GM12878 (cell line): Measurements from ENCODE around the gene IL1RAPL1. TPM values are rescaled to one million over a fixed set of nuclear protein-coding genes. Genes with fewer than 3 reads are reported as not detected.

ENCODE experiments used
- ATAC-seq: fragments of 200-7000 bp; cut with Tn5 transposase; 3 replicates; pipeline ENCODE4 v1.9.1; 2020; ENCODE audit warnings: mild to moderate bottlenecking, moderate library complexity
- BruUV-seq: library from RNA; stranded (reverse); fragments of 400-500 nt; replicated peaks from 2 replicates; lab custom pipeline; 2021; lab: Mats Ljungman, UMichigan
- CTCF ChIA-PET: fragments of 300-600 bp; sonication (Branson Sonifier 250); formaldehyde crosslinking; extraction: SDS; loops from one replicate; lab custom pipeline; 2021; ENCODE audit warnings: inconsistent platforms; lab: Yijun Ruan, JAX
- POLR2A ChIA-PET: fragments of 350-600 bp; formaldehyde crosslinking; extraction: SDS; loops from one replicate; lab custom pipeline; 2021; ENCODE audit warnings: inconsistent platforms; lab: Charles Lee
- RAD21 ChIA-PET: fragments of 300-600 bp; sonication (Branson Sonifier 250); formaldehyde crosslinking; loops from one replicate; lab custom pipeline; 2023; ENCODE audit warnings: antibody characterized with exemption; ENCODE audit not compliant: unreplicated experiment; lab: Charles Lee
- SMC1A ChIA-PET: fragments of 300-600 bp; sonication (Branson Sonifier 250); formaldehyde crosslinking; loops from one replicate; lab custom pipeline; 2023; ENCODE audit not compliant: unreplicated experiment, uncharacterized antibody; lab: Charles Lee
- DNase-seq: peaks from one replicate; pipeline ENCODE4 v3.0.0-alpha.2; 2011; ENCODE audit warnings: low read depth, low spot score
- FAIRE-seq: peaks from 3 replicates; lab custom pipeline; 2011; peaks lifted over from hg19 to GRCh38; lab: Jason Lieb, UNC
- H2AFZ ChIP-seq: 2 replicates; pipeline ENCODE4 v1.6.0; 2011; ENCODE audit warnings: low read depth, low read length, control low read depth; ENCODE audit not compliant: control insufficient read depth
- H3K27ac ChIP-seq: 2 replicates; pipeline ENCODE4 v1.5.1; 2011; ENCODE audit warnings: control low read depth; ENCODE audit not compliant: control insufficient read depth, insufficient read depth
- H3K27me3 ChIP-seq, 2 experiments: replicated peaks in 1 of 2; 2 replicates each; pipeline versions ENCODE4 v1.6.0 to v1.6.1; 2011; ENCODE audit warnings: low read length in 1 of 2; ENCODE audit not compliant: control insufficient read depth in 2 of 2, insufficient read depth in 2 of 2
- H3K36me3 ChIP-seq, 2 experiments: 2 replicates each; pipeline ENCODE4 v1.5.1; 2011; ENCODE audit warnings: low read length in 1 of 2; ENCODE audit not compliant: control insufficient read depth in 2 of 2, insufficient read depth in 2 of 2
- H3K4me1 ChIP-seq: 2 replicates; pipeline ENCODE4 v1.6.1; 2011; ENCODE audit warnings: mild to moderate bottlenecking, low read length, moderate library complexity, mixed read lengths; ENCODE audit not compliant: control insufficient read depth, insufficient read depth
- H3K4me2 ChIP-seq: 2 replicates; pipeline ENCODE4 v1.6.0; 2011; ENCODE audit warnings: control low read depth; ENCODE audit not compliant: control insufficient read depth, insufficient read depth
- H3K4me3 ChIP-seq: fragments of 200-600 bp; sonication (generic); 2 replicates; pipeline ENCODE4 v1.5.1; 2016
- H3K79me2 ChIP-seq: 2 replicates; pipeline ENCODE4 v1.6.0; 2011; ENCODE audit warnings: low read length; ENCODE audit not compliant: control insufficient read depth, insufficient read depth
- H3K9ac ChIP-seq: 2 replicates; pipeline ENCODE4 v1.8.0; 2011; ENCODE audit warnings: low read length, control low read depth, mixed read lengths; ENCODE audit not compliant: control insufficient read depth, insufficient read depth
- H3K9me3 ChIP-seq: replicated peaks from 3 replicates; pipeline ENCODE4 v1.5.1; 2011; ENCODE audit warnings: mild to moderate bottlenecking, low read length; ENCODE audit not compliant: control insufficient read depth, insufficient read depth
- H4K20me1 ChIP-seq: 2 replicates; pipeline ENCODE4 v1.6.0; 2011; ENCODE audit not compliant: control insufficient read depth, insufficient read depth
- ETV6 ChIP-seq, 2 experiments: fragments of 450-650 bp in 1 of 2; IDR thresholded peaks in 1 of 2; conservative IDR thresholded peaks in 1 of 2; 2 replicates each; pipeline ENCODE4 v1.6.1; 2014; ENCODE audit warnings: antibody characterized with exemption in 1 of 2, borderline replicate concordance in 1 of 2, low read depth in 1 of 2, mild to moderate bottlenecking in 1 of 2, moderate library complexity in 1 of 2
- MEF2A ChIP-seq: IDR thresholded peaks from 2 replicates; pipeline ENCODE4 v1.6.1; 2011; ENCODE audit warnings: low read depth, mild to moderate bottlenecking, low read length, moderate library complexity; ENCODE audit not compliant: insufficient read depth
- WGBS: methylation state at CpG from one replicate; pipeline ENCODE4 v1.1.6; 2016; ENCODE audit warnings: low lambda C conversion rate; ENCODE audit not compliant: insufficient replicate concordance, insufficient coverage; ENCODE audit errors: missing lambda C conversion rate; 5-methylcytosine and 5-hydroxymethylcytosine counted together
- in situ Hi-C: fragments of 300-500 bp; cut with MboI; formaldehyde crosslinking; loops from 9 replicates; pipeline ENCODE4 v1.14.3; 2018; ENCODE audit warnings: mixed read lengths
- intact Hi-C: fragments of 100-400 bp; cut with micrococcal nuclease; formaldehyde crosslinking; loops from one replicate; pipeline ENCODE4 v1.14.2; 2022; ENCODE audit not compliant: unreplicated experiment
- polyA plus RNA-seq, 11 experiments: library from polyadenylated mRNA; depleted of rRNA in 4 of 11; unstranded in 6 of 11; stranded (reverse) in 5 of 11; fragments of >200 nt; fragmentation: Nextera tagmentation in 4 of 11; fragmentation: Illumina TruSeq in 1 of 11; extraction: Ambion mirVana in 4 of 11; extraction: Trizol in 1 of 11; gene quantifications; 1 replicate in 1 of 11; 2 replicates in 10 of 11; pipeline versions ENCODE4 v1.2.1 to v1.2.3, GENCODE V29; 2011 to 2016; ENCODE audit warnings: inconsistent platforms in 2 of 11, missing spikeins in 2 of 11, low read depth in 1 of 11
- total RNA-seq, 4 experiments: library from RNA; depleted of rRNA in 3 of 4; stranded (reverse); fragments of >200 nt in 3 of 4; fragmentation: Illumina TruSeq in 1 of 4; extraction: Trizol in 1 of 4; gene quantifications; 2 replicates each; pipeline versions ENCODE4 v1.2.1 to v1.2.3, GENCODE V29; 2013 to 2021
- TF ChIP-seq, protein P1 (sequence below): fragments of 450-650 bp; IDR thresholded peaks from 2 replicates; pipeline ENCODE4 v1.6.1; 2018; ENCODE audit warnings: mild to moderate bottlenecking, low read depth, moderate library complexity; ENCODE audit not compliant: partially characterized antibody
- TF ChIP-seq, protein P2 (sequence below): fragments of 450-650 bp; formaldehyde crosslinking; IDR thresholded peaks from 2 replicates; pipeline ENCODE4 v1.4.0; 2020; ENCODE audit warnings: mild to moderate bottlenecking, moderate library complexity

The IL1RAPL1 gene
- total and polyA plus RNA-seq, 10 of the 15 experiments (the other 5 are each of a cell fraction or from before 2014, with no cell fraction given), result not detected

DNA sequence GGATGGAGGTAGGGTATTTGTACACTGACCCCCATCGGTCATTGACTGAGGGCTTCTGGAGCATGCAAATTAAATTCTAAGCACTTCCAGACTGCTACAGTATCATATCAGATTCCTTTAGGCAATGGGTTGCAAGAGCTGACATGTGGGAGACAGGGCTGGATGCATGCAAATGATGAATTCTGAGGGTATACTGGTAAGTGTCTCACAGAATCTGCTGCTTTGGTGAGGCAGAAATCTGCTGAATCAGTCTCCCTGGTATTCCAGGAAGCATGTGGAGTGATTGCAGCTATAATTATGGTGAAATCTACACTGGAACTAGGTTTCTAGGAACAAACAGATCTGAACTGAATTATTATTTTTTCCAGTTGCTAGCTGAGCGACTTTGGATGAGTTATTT is 943.3 kb downstream of the IL1RAPL1 start:
- CTCF ChIA-PET, result no interaction called here
- Histone ChIP-seq H3K36me3 (no peaks in the 10 kb centered on the region), H3K27ac (no peak overlapping the region), H3K79me2 (no peaks in the 10 kb centered on the region), H3K4me1 (peaks cover 11% of the 10 kb centered on the region), H3K4me3 (no peak overlapping the region), H3K9me3 (no peaks in the 10 kb centered on the region; the same call in 1 of the 3 replicates), H3K4me2 (no peak overlapping the region), H2AFZ (no peak overlapping the region), H3K9ac (no peak overlapping the region), H3K27me3 (no peaks in the 10 kb centered on the region), H4K20me1 (no peaks in the 10 kb centered on the region)
- ATAC-seq (no peak), DNase-seq (no peak), FAIRE-seq (no peak)
- TF ChIP-seq, protein P1, sequence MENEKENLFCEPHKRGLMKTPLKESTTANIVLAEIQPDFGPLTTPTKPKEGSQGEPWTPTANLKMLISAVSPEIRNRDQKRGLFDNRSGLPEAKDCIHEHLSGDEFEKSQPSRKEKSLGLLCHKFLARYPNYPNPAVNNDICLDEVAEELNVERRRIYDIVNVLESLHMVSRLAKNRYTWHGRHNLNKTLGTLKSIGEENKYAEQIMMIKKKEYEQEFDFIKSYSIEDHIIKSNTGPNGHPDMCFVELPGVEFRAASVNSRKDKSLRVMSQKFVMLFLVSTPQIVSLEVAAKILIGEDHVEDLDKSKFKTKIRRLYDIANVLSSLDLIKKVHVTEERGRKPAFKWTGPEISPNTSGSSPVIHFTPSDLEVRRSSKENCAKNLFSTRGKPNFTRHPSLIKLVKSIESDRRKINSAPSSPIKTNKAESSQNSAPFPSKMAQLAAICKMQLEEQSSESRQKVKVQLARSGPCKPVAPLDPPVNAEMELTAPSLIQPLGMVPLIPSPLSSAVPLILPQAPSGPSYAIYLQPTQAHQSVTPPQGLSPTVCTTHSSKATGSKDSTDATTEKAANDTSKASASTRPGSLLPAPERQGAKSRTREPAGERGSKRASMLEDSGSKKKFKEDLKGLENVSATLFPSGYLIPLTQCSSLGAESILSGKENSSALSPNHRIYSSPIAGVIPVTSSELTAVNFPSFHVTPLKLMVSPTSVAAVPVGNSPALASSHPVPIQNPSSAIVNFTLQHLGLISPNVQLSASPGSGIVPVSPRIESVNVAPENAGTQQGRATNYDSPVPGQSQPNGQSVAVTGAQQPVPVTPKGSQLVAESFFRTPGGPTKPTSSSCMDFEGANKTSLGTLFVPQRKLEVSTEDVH, result no peak
- TF ChIP-seq, protein P2, sequence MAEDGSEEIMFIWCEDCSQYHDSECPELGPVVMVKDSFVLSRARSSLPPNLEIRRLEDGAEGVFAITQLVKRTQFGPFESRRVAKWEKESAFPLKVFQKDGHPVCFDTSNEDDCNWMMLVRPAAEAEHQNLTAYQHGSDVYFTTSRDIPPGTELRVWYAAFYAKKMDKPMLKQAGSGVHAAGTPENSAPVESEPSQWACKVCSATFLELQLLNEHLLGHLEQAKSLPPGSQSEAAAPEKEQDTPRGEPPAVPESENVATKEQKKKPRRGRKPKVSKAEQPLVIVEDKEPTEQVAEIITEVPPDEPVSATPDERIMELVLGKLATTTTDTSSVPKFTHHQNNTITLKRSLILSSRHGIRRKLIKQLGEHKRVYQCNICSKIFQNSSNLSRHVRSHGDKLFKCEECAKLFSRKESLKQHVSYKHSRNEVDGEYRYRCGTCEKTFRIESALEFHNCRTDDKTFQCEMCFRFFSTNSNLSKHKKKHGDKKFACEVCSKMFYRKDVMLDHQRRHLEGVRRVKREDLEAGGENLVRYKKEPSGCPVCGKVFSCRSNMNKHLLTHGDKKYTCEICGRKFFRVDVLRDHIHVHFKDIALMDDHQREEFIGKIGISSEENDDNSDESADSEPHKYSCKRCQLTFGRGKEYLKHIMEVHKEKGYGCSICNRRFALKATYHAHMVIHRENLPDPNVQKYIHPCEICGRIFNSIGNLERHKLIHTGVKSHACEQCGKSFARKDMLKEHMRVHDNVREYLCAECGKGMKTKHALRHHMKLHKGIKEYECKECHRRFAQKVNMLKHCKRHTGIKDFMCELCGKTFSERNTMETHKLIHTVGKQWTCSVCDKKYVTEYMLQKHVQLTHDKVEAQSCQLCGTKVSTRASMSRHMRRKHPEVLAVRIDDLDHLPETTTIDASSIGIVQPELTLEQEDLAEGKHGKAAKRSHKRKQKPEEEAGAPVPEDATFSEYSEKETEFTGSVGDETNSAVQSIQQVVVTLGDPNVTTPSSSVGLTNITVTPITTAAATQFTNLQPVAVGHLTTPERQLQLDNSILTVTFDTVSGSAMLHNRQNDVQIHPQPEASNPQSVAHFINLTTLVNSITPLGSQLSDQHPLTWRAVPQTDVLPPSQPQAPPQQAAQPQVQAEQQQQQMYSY (CRISPR knock-in tag), result no peak
- TF ChIP-seq MEF2A (no peak), ETV6 (conservative IDR thresholded peaks at IDR 0.05 in 1 of 2, IDR thresholded peaks at IDR 0.05 in 1 of 2; ENCODE audit: borderline replicate concordance in 1 of 2, low read depth in 1 of 2) (no peak)
- in situ Hi-C loops, result no loop called here
- POLR2A ChIA-PET, result no interaction called here
- 71% methylated on average over 2 of the region's 2 CpGs for WGBS
- BruUV-seq, result no TSS peak
- SMC1A ChIA-PET, result interaction anchor here (1.1 kb wide), 1 partner anchor 10 kb away, joined by 3 read pairs; no protein-coding TSS in a partner anchor
- RAD21 ChIA-PET, result no interaction called here
- intact Hi-C loops, result no loop called here
